Raji (cell line): Measurements from ENCODE around the gene CADM2.

Experiments used
- POLR2A ChIP-seq: IDR thresholded peaks from 2 replicates; pipeline ENCODE4 v1.6.1; 2011; ENCODE audit warnings: low read depth, low read length, control low read depth; ENCODE audit not compliant: insufficient read depth

CADM2 gene

DNA sequence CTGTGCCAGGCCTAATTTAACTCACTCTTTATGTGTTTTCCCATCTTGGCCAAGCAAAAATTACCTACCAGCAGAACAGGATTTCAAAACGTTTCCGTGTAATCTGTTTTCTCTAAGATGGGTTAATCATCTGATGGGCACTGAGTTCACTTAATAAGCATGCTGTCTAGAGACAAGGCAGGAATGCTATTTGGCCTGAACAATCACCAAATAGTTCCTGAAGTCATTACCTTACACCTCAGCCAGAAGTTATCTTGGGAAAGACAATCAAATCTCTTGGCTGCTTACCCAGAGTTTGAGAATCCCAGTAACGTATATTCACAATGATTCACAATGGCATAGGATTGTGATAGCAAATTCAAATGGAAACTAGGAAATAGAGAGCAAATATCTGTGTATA is 779.1 kb downstream of the CADM2 start:
- no peak for TF ChIP-seq POLR2A

DNA sequence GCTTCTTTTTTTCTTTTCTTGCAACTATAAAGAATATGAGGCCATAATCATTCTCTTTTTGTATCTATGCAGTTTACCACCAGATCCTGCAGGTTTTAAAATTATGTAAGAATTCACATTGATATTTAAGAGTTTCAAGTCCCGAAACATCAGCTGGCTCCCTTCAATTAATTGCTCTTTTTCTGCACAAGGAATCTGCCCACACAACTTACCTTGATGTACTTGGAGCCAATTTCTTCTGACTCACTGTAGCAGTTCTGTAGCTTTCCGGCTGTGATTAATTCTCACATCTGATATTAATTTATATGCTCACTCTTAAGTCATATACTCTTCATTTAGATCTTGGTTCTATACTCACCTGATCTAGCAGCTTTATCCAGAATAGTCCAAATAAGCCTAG is 781.8 kb downstream of the CADM2 start:
- no peak for TF ChIP-seq POLR2A

DNA sequence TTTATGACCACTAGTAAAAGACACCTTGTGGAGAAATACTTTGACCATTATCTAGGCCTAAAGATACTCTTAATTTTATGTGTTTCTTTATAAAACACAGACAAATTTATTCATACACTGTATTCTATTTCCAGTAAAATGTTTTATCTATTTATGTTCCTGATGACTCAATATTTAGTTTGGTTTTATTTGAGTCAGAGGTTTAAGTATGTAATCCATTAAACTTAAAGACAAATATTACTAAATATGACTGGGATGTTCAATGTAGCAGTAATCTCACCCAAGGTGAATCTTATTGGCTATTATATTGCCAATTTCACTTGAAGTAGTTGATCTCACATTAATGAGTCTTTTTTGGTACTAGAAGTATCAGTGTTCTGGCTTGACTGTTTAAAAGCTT is 799.7 kb downstream of the CADM2 start:
- no peak for TF ChIP-seq POLR2A

DNA sequence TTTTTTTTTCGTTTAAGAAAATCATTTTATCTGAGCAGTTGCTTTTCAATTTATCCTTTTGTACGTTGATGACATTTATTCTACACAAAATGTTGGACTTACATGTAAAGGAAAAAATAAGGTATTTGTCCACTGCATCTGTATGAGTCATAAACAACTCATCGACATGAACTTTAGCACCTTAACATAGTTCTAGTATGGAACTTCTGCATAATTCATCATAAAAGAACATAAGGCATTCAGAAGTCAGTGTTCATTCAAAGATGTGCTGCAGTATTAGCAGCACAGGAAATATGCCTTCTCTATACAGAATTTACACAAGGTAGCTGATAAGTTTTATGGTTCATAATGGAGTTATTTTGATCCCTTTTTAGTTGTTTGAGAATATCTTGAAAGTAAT is 801.6 kb downstream of the CADM2 start:
- no peak for TF ChIP-seq POLR2A

DNA sequence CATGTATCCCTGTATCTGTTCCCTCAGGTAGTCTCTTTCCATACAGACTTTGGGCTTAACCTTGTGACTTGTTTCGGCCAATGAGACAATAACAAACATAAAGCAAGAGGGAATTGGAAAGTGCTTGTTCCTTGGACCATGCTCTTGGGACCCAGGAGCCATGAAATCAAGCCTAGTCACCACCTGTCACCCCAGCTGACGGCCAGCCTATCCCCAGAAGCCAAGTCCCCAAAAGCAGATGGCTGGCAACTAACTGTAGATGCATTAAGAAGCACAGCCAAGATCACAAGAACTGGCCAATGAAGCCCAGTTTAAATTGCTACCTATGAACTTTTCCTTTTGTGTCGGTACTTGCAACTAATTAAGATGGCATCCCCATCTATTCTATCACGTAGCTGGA is 822.0 kb downstream of the CADM2 start:
- no peak for TF ChIP-seq POLR2A

DNA sequence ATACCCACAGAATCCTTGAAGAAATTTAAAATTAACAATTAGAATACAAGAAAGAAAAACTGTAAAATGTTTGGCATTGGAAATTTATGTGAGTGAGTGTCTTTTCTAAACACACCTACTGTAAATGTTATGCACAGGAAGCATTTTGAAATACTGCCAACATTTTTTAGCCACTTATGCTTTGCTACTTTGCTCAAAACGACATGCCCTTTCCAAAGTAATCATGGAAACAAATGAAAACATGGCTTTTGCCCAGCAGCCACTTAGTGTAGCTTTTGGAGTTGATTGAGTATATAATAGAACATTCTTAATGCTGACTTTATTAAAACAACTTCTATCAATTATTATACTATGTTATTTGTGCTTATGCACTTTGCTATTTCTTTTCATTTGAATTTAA is 823.0 kb downstream of the CADM2 start:
- TF ChIP-seq POLR2A = no peak

DNA sequence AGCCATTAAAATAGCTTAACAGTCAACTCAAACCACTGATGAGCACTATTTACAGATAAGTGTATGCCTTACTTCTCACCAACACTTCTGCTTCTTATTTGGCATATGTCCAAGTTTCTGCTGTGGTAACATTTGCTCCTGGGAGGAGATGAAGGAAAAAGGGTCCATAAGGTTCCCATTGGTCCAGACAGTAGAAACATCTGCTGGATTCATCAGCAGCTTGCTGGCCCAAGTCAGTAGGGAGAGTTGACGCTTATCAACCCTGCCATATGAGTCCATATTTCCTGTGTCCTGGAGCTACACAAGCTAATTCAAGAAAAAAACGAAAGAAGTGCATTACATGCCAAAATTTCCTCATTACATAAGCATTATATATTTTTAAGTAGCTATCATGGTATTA is 824.5 kb downstream of the CADM2 start:
- TF ChIP-seq POLR2A = no peak

DNA sequence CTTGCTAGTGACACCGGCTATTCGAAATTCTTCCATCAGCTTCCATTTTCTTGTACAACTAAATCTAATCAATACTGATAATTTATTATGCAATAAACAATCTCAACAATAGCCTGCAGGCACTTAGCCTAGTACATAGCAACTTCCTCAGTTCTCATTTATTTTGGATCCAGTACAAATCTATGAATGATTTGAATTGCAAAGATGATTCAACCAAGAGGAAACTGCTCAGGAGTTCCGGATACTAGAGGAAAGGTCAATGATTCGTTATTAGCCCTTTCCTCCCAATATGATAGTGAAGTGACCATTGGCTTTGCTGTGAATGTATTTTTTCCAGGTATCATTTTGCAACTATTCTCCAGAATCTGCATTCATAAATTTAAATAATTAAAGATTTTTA is 827.0 kb downstream of the CADM2 start:
- TF ChIP-seq POLR2A = no peak

DNA sequence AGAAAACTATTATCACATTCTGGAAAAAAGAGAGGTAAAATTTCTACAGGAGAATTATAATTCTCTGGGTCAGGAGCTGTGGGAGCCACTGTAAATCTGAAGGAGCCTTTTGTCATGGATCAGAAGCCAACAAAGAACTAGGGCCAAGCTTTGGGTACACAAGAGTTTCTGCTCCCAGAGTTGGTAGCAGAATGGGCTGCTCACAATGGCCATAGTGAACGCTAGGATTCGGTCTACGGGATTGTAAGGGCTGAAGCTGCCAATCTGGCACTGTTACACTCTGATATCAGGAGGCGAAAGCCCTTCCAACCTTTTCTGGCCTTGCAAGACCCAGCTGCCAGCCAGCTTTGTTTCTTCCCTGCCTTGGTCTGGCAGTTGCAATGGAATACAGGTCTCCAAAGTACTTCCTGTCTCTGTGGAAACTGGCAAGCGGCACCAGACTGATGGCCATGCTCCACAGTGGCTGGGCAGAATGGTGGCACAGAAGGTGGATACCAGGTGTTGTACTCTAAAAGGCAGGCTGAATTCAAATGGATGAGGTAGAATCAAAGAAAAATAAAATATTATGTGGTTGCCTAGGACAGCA is 831.7 kb downstream of the CADM2 start:
- no peak for TF ChIP-seq POLR2A

DNA sequence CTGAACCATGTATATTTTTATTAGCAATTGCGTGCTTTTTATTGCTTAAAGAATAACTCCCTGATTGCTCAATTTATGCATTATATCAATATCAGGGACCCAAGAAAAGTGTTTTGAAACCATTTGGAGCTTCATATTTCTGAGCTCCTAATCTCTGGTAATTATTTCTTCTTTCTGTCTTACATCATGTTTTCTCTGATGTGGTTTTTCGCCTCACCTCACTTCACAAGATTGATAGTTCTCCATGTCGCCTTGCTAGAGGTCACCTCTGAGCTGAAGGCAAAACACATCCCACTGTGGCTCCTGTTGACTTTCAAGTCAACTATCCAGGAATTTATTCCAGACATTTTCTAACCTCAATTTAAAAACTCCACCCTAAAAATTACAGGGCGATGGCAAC is 837.4 kb downstream of the CADM2 start:
- TF ChIP-seq POLR2A = no peak

DNA sequence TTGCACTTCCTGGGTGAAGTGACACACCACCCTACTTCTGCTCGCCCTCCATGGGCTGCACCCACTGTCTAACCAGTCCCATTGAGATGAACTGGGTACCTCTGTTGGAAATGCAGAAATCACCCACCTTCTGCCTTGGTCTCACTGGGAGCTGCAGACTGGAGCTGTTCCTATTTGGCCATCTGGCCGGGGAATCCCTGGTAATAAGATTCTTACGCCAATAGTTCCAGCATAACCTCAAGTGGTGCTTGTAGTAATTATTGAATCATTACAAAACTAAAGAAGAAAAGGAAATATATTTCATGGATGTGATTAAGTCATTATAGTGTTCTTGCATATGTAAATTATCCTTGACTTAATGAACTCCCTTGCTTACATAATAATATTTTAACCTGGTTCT is 841.9 kb downstream of the CADM2 start:
- TF ChIP-seq POLR2A = no peak

DNA sequence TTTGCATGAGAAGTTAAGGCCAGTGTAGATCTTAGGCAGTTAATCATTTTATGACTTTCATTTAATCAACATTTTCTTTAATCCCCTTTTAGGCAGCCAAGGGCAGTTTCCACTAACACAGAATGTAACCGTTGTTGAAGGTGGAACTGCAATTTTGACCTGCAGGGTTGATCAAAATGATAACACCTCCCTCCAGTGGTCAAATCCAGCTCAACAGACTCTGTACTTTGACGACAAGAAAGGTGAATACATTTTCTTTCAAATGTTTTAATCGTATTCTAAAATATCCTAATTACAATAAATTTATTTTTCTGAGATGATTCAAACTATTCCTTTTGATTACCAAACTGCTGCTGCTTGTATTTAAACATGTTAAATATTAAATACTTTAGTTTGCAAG is 843.2 kb downstream of the CADM2 start:
- TF ChIP-seq POLR2A = no peak

DNA sequence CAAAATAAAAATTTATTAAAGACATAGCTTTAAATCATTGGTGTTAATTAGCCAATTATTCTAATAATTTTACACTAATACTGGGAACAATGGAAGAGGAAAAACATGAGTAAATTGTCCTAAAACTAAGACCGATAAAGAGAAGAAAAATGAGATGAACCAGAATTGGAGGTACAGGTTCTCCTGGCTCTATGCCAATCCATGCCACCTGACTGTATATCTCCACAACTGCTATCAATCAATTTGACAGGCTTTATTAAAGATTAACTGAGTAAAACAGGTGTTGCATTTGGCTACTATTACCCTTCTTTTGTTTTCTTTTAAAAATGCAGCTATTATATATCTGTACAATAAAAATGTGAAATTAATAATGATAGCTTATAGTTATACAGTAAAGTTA is 850.0 kb downstream of the CADM2 start:
- TF ChIP-seq POLR2A = no peak

DNA sequence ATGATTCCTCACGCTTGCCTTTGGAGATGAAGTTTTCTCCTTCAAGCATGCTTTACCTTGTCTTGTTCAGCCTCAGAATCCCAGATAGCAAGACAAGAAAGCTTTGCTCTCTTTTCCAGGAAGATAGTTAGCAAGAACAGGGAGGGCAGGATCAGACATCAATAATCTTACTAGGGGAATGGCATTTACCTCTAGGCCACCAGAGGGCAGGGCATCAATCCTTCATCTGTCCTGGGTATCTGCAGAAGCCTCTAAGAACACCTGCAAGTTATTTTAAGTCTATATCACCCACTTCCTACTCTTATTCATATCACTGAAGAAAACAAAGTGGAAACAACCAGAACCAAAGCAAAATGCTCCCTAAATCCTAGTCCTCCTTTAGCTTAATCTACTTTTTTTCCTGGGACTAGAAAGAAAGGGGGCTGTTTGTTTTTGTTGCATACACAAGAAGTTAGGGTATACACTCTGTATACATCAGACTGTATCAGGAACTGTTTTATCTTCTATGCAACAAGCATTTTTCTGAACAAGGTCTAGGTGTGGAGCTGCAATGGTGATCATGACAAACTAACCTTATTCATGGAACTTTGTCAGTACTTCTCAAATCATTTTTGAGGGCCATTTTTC is 862.5 kb downstream of the CADM2 start:
- TF ChIP-seq POLR2A = no peak

DNA sequence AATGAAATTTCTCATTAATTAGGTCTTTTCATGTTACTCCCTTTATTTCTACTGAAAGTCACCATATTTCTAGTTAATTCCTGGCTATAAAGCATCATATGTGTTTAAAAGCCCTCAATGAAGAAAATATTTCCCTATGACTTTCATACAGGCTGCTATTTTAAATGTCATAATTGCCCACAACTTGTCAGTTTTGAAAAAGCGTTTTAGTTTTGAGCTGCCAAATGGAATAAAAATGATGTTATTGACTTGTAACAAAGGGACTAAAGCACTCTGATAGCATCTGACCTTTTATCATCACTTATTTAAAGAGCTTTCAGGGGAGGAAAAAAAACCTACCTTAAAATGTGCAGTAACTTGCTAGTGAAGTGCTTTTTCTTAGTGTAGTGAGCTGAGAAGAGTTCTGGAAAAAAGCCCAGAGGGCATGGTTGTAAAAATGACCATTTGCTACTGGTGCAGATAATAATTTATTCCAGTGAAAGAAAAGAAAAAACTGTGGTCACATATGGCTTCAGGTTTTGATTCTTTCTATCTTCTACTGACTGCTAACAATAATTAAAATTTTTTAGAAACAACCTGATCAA is 877.2 kb downstream of the CADM2 start:
- no peak for TF ChIP-seq POLR2A

DNA sequence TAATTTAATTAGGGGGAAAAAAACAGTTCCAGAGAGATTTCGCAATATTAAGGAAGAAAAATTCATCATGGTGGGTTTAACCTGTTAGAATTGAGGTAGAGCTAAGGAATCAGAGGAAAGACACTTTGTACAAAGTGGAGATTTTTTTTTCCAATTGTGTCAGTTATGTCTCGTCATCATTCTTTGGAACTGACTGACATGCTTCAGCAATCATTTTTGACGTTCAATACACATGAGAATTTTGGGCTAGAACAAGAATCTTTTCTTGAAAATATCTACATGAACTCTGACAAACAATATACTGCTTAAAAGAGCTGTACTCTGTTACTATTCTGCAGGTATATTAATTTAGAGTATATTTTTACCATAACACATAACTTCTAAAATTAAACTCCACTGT is 878.6 kb downstream of the CADM2 start:
- no peak for TF ChIP-seq POLR2A

DNA sequence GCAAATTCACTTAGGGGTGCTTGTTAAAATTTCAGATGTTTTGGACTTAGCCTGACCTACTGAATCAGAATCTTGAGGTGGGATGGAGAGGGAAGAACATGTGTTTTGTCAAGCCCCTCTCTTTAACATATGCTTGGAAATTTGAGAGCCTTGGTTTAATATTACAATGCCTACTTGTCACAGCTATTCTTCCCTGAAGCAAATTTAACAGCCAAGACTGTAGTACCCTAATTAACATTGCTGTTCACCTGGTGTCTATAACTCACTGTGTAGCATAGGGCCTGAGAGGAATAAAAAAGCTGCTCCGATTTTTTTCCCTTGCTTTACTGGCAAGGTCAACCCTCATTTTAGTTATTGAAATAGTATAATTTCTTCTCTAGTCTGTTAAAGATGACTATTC is 880.1 kb downstream of the CADM2 start:
- TF ChIP-seq POLR2A = no peak

DNA sequence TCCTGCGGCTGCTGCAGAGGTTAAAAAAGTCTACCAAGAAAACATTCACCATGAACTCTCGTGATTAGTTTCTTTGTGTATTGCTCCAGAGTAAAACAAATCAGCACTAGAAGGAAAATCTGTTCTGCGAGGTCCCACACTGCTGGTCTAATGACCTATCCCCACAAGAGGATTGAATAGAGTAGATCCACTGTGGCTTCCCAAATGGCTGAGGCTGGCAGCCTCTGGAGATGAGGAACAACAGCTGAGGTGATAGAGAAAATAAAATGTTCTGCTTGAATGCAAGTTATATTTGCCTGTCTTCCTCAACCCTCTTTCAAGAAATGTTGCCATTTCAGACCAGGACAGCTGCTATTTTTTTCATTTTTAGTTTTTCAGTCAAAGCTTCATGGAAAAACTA is 883.3 kb downstream of the CADM2 start:
- TF ChIP-seq POLR2A = no peak

DNA sequence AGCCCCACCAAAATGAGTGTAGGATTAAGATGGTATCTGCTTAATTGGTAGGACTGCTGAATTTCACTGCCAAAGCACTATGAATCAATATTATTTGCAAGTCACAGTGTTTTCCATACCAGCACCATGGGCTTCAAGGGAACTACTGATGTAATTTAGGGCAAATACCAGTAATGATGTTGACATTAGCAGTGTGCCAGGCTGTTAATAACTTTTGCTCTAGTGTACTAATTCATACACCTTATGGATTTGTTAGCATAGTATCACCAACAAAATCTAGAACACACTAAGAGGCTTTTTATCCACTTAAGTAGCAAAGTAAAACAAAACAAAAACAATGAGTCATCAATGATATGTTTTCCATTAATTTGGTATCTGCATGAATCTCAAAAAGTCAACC is 888.2 kb downstream of the CADM2 start:
- TF ChIP-seq POLR2A = no peak
